Heart right ventricle (tissue), 16 donors: ENCODE data around the gene GRIN3B. TPM values are rescaled to one million over a fixed set of nuclear protein-coding genes. Genes with fewer than 3 reads are reported as not detected.

ENCODE experiments used
- ATAC-seq, 8 donors: fragments of 200-7000 bp; cut with Tn5 transposase; one replicate each; pipeline ENCODE4 v1.9.1; 2020; ENCODE audit warnings: mild to moderate bottlenecking in 8 of 8, moderate library complexity in 8 of 8, moderate number of reproducible peaks in 1 of 8
- DNase-seq, 2 donors: peaks; one replicate each; pipeline ENCODE4 v3.0.0-alpha.2; 2020
- H3K27ac ChIP-seq, 10 donors: fragments of 200-600 bp; sonication (generic) in 2 of 10; one replicate each; pipeline versions ENCODE4 v1.5.0 to v1.8.0; 2020 to 2022; ENCODE audit warnings: mild to moderate bottlenecking in 3 of 10
- H3K27me3 ChIP-seq, 7 donors: fragments of 200-600 bp; one replicate each; pipeline ENCODE4 v1.8.0; 2021 to 2022; ENCODE audit warnings: mild to moderate bottlenecking in 2 of 7
- H3K36me3 ChIP-seq, 9 donors: fragments of 200-600 bp; sonication (generic) in 1 of 9; one replicate each; pipeline versions ENCODE4 v1.5.0 to v1.8.0; 2020 to 2022; ENCODE audit warnings: mild to moderate bottlenecking in 2 of 9
- H3K4me1 ChIP-seq, 9 donors: fragments of 200-600 bp; sonication (generic) in 1 of 9; one replicate each; pipeline versions ENCODE4 v1.5.0 to v1.8.0; 2020 to 2022; ENCODE audit warnings: mild to moderate bottlenecking in 4 of 9
- H3K4me3 ChIP-seq, 10 donors: fragments of 200-600 bp; sonication (generic) in 2 of 10; one replicate each; pipeline versions ENCODE4 v1.5.0 to v1.8.0; 2020 to 2022; ENCODE audit warnings: mild to moderate bottlenecking in 7 of 10, moderate library complexity in 2 of 10
- H3K9me3 ChIP-seq, 11 donors: fragments of 200-600 bp in 10 of 11; sonication (generic) in 2 of 11; one replicate each; pipeline versions ENCODE4 v1.5.0 to v1.8.0; 2013 to 2022; ENCODE audit warnings: mild to moderate bottlenecking in 2 of 11, control low read depth in 1 of 11, moderate library complexity in 1 of 11
- CTCF ChIP-seq, 9 donors: fragments of 200-600 bp; sonication (generic) in 2 of 9; IDR thresholded peaks; one replicate each; pipeline versions ENCODE4 v1.5.0 to v1.8.0; 2021 to 2022; ENCODE audit warnings: antibody characterized with exemption in 9 of 9, mild to moderate bottlenecking in 5 of 9, moderate library complexity in 1 of 9
- WGBS, 2 donors: extraction: QIAGEN DNeasy Blood & Tissue Kit; methylation state at CpG; one replicate each; pipeline ENCODE4 v1.1.7; 2013; ENCODE audit warnings: inconsistent platforms in 1 of 2; 5-methylcytosine and 5-hydroxymethylcytosine counted together
- intact Hi-C, 10 donors: fragments of 100-400 bp; cut with DNase I; formaldehyde crosslinking; loops; one replicate each; pipeline versions ENCODE4 v1.11.1 to v1.14.2; 2022
- polyA plus RNA-seq, 2 donors: library from polyadenylated mRNA; stranded (reverse); fragments of 200-250 nt; gene quantifications; one replicate each; pipeline ENCODE4 v1.2.3, GENCODE V29; 2013
- total RNA-seq, 10 donors: library from RNA; stranded (reverse); fragmentation: NEBNext Ultra II Directional in 3 of 10; extraction: Animal tissue kit (Norgen Biotek cat#: 25700) in 3 of 10; gene quantifications; one replicate each; pipeline versions ENCODE4 v1.2.1 to v1.2.4, GENCODE V29; 2021 to 2023
- donor health status: Arrhythmogenic right ventricular cardiomyopathy.
- donor health status: ischemic (EF 13 %, LVEDD 7.1; RV severe dilation, severe dysfunction).
- donor health status: healthy with polysubstance abuse.
- donor health status: DM: no; HTN: yes; CAD: no.
- donor health status: DM: no; HTN: no; CAD: no.
- donor health status: ischemic (EF 25% LVEDD 6.9; RV normal size, moderate dysfunction).
- donor health status: ischemic (EF 25% LVEDD 5.7; RV mildly dilated, moderate dysfunction).
- donor health status: healthy.
- donor health status: DM: yes; HTN: yes; CAD: no.
- donor health status: Ischemic cardiomyopathy.
- donor health status: ischemic (EF 35%, LVEDD 5.7; RV mildly dilated, moderate dysfunction).
- donor health status: nonischemic (EF 11% LVEDD 7.7; RV severe dilation, severe dysfunction).
- donor health status: DM: yes; HTN: yes; CAD: no.
- donor health status: PGD.
- donor health status: ischemic (EF 29% LVEDD 5.4; RV normal size, mild dysfunction).
- donor health status: nonischemic (EF 23%, LVEDD 6.1; RV moderate dilation, normal function).

Gene GRIN3B
- total and polyA plus RNA-seq, 12 donors, result 0.01 to 0.10 (median 0.08) TPM; not detected in 8

GRCh38 chr19:990119-990571, 10.1 kb upstream of the GRIN3B start:
- H3K4me3 ChIP-seq, result no peak overlapping the region
- intact Hi-C loops, result no loop called here
- peak in 1 of 2 donors; percentile 7 for DNase-seq
- TF ChIP-seq CTCF (IDR thresholded peaks at IDR 0.05), result no peak
- no peak for ATAC-seq
- no peak overlapping the region for H3K27ac ChIP-seq
- peaks cover 0 to 4% (median 2%) of the 10 kb centered on the region in 9 donors for H3K4me1 ChIP-seq
- 72 to 80% methylated on average over 27 of the region's 27 CpGs for WGBS, 2 donors
- H3K9me3 ChIP-seq, result no peaks in the 10 kb centered on the region
- H3K36me3 ChIP-seq, result peaks cover 0 to 78% (median 28%) of the 10 kb centered on the region in 9 donors
- peaks cover 0 to 3% (median 1%) of the 10 kb centered on the region in 7 donors for H3K27me3 ChIP-seq

DNA sequence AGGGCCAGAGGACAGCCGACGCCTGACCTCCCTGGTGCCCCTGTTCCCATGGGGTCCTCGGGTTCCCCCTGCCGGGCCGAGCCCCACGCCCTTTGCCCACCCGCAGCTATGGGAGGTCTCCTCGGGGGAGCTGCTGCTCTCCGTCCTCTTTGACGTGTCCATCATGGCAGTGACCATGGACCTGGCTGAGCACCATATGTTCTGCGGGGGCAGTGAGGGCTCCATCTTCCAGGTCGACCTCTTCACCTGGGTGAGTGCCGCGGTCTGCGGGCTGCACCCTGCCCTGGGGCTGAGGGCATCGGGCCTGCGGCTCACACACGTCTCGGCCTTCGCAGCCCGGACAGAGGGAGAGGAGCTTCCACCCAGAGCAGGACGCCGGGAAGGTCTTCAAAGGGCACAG, 9.5 kb upstream of the GRIN3B start:
- no peak for ATAC-seq
- Histone ChIP-seq H3K36me3 (peaks cover 0 to 75% (median 28%) of the 10 kb centered on the region in 9 donors), H3K4me3 (no peak overlapping the region), H3K9me3 (no peaks in the 10 kb centered on the region), H3K27me3 (peaks cover 0 to 9% (median 7%) of the 10 kb centered on the region in 7 donors), H3K4me1 (peaks cover 0 to under 1% (median 0%) of the 10 kb centered on the region in 9 donors), H3K27ac (no peak overlapping the region)
- no peak for DNase-seq
- intact Hi-C loops, result no loop called here
- TF ChIP-seq CTCF (IDR thresholded peaks at IDR 0.05), result no peak
- 93% methylated on average over 23 of the region's 23 CpGs for WGBS, 2 donors

GRCh38 chr19:991174-991931, 8.9 kb upstream of the GRIN3B start:
- intact Hi-C loops, result no loop called here
- Histone ChIP-seq H3K36me3 (peaks cover 0 to 69% (median 27%) of the 10 kb centered on the region in 9 donors), H3K4me1 (peaks cover 0 to 7% (median 5%) of the 10 kb centered on the region in 9 donors)

More at GRCh38 chr19:991174-991931, 8.9 kb upstream of the GRIN3B start:
- 83 to 89% methylated on average over 20 to 40 of the region's 47 CpGs for WGBS, 2 donors
- Histone ChIP-seq H3K9me3 (no peaks in the 10 kb centered on the region), H3K4me3 (no peak overlapping the region), H3K27me3 (peaks cover 2 to 15% (median 13%) of the 10 kb centered on the region in 7 donors), H3K27ac (no peak overlapping the region)
- ATAC-seq (peak in 4 of 8 donors; percentile 20 to 36 (median 29)), DNase-seq (no peak)
- TF ChIP-seq CTCF (IDR thresholded peaks at IDR 0.05), result no peak
